Gastroesophageal sphincter (tissue), 4 donors: ENCODE results near the gene SEZ6L2. TPM values are rescaled to one million over a fixed set of nuclear protein-coding genes. Genes with fewer than 3 reads are reported as not detected.

ENCODE experiments used
- ATAC-seq: fragments of 150-250 bp; one replicate; pipeline ENCODE4 v1.9.1; 2016; ENCODE audit warnings: mild to moderate bottlenecking, moderate library complexity
- H3K27ac ChIP-seq, 4 donors: fragments of 200-600 bp; sonication (generic) in 3 of 4; 1 replicate in 3 of 4; 2 replicates in 1 of 4; pipeline ENCODE4 v1.5.1; 2016 to 2019
- H3K27me3 ChIP-seq: fragments of 200-600 bp; sonication (generic); one replicate; pipeline ENCODE4 v1.5.1; 2019
- H3K36me3 ChIP-seq, 2 donors: fragments of 200-600 bp; sonication (generic); one replicate each; pipeline ENCODE4 v1.5.1; 2019; ENCODE audit warnings: control low read depth in 1 of 2
- H3K4me1 ChIP-seq, 3 donors: fragments of 200-600 bp; sonication (generic); 1 replicate in 2 of 3; 2 replicates in 1 of 3; pipeline ENCODE4 v1.5.1; 2016 to 2019; ENCODE audit warnings: control low read depth in 2 of 3
- H3K4me3 ChIP-seq, 2 donors: fragments of 200-600 bp; sonication (generic); one replicate each; pipeline ENCODE4 v1.5.1; 2019; ENCODE audit warnings: mild to moderate bottlenecking in 1 of 2, moderate library complexity in 1 of 2
- H3K9me3 ChIP-seq, 3 donors: fragments of 200-600 bp; sonication (generic); one replicate each; pipeline ENCODE4 v1.5.1; 2017 to 2019; ENCODE audit warnings: control low read depth in 2 of 3
- EP300 ChIP-seq: sonication (generic); formaldehyde crosslinking; IDR thresholded peaks from one replicate; pipeline ENCODE4 v1.6.1; 2017; ENCODE audit warnings: antibody characterized with exemption, mild to moderate bottlenecking
- POLR2A ChIP-seq, 2 donors: fragments of 450-650 bp; IDR thresholded peaks; one replicate each; pipeline ENCODE4 v1.6.1; 2017; ENCODE audit warnings: antibody characterized with exemption in 2 of 2, mild to moderate bottlenecking in 2 of 2, moderate library complexity in 1 of 2
- POLR2AphosphoS5 ChIP-seq: sonication (generic); formaldehyde crosslinking; IDR thresholded peaks from one replicate; pipeline ENCODE4 v1.6.1; 2017; ENCODE audit warnings: antibody characterized with exemption
- WGBS, 2 donors: methylation state at CpG; one replicate each; pipeline ENCODE4 v1.1.5; 2018; ENCODE audit warnings: low coverage in 1 of 2; 5-methylcytosine and 5-hydroxymethylcytosine counted together
- total RNA-seq, 4 donors: library from RNA; depleted of rRNA; stranded (reverse); fragments of >200 nt; gene quantifications; one replicate each; pipeline ENCODE4 v1.1.0, GENCODE V29; 2016
- TF ChIP-seq, protein P1 (sequence below), 4 experiments: fragments of 200-600 bp in 2 of 4; fragments of 450-650 bp in 2 of 4; sonication (generic) in 1 of 4; IDR thresholded peaks; one replicate each; pipeline ENCODE4 v1.5.1; 2017 to 2019; ENCODE audit warnings: antibody characterized with exemption in 4 of 4, mild to moderate bottlenecking in 2 of 4, moderate library complexity in 2 of 4

The SEZ6L2 gene
- total RNA-seq, 4 donors from 2014 or later: 1.1 to 1.6 (median 1.1) TPM; not detected in 1

- ATAC-seq: no peak
- 93% methylated on average over 9 of the region's 12 CpGs; no CpG with 5 or more reads in 1 of the 2 donors for WGBS, 2 donors
- peaks cover 0 to 48% of the 10 kb centered on the region in 2 donors for H3K36me3 ChIP-seq
- no peak overlapping the region for H3K4me3 ChIP-seq
- H3K27ac ChIP-seq: no peak overlapping the region
- TF ChIP-seq POLR2A (IDR thresholded peaks at IDR 0.05): no peak
- no peak for TF ChIP-seq EP300
- TF ChIP-seq POLR2AphosphoS5: no peak
- TF ChIP-seq, protein P1, sequence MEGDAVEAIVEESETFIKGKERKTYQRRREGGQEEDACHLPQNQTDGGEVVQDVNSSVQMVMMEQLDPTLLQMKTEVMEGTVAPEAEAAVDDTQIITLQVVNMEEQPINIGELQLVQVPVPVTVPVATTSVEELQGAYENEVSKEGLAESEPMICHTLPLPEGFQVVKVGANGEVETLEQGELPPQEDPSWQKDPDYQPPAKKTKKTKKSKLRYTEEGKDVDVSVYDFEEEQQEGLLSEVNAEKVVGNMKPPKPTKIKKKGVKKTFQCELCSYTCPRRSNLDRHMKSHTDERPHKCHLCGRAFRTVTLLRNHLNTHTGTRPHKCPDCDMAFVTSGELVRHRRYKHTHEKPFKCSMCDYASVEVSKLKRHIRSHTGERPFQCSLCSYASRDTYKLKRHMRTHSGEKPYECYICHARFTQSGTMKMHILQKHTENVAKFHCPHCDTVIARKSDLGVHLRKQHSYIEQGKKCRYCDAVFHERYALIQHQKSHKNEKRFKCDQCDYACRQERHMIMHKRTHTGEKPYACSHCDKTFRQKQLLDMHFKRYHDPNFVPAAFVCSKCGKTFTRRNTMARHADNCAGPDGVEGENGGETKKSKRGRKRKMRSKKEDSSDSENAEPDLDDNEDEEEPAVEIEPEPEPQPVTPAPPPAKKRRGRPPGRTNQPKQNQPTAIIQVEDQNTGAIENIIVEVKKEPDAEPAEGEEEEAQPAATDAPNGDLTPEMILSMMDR (IDR thresholded peaks at IDR 0.05): no peak
- no peaks in the 10 kb centered on the region for H3K27me3 ChIP-seq
- no peaks in the 10 kb centered on the region for H3K9me3 ChIP-seq
- H3K4me1 ChIP-seq: peaks cover 0 to 36% (median 15%) of the 10 kb centered on the region in 3 donors
Observed at GRCh38 chr16:29922986-29923501, 23.7 kb upstream of the SEZ6L2 start.

- WGBS, 2 donors: 89% methylated on average over 2 of the region's 2 CpGs; no CpG with 5 or more reads in 1 of the 2 donors
- peaks cover 0 to 53% of the 10 kb centered on the region in 2 donors for H3K36me3 ChIP-seq
- no peak for ATAC-seq
Observed at GRCh38 chr16:29922326-29922725, 23.0 kb upstream of the SEZ6L2 start.

DNA sequence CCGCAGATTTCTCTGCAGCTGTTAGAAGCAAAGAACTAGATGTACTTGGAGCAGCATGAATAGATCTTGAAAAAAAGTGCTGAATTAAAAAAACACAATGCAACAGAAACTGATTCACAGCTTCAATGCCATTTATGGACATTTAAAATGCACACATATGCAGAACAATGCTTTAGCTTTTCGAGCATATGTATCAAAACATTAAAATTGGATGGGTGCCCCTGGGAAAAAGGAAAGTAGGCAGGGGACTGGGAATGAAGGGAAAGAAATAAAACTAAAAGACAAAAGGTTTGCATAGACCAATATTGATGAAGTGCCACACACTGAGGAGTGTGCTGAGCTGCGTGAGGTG is 21.7 kb upstream of the SEZ6L2 start:
- H3K36me3 ChIP-seq: peaks cover 0 to 63% of the 10 kb centered on the region in 2 donors
- H3K9me3 ChIP-seq: no peaks in the 10 kb centered on the region
- no peaks in the 10 kb centered on the region for H3K27me3 ChIP-seq
- WGBS, 2 donors: 56 to 68% methylated on average over 3 of the region's 3 CpGs
- peaks cover 0 to 21% (median 8%) of the 10 kb centered on the region in 3 donors for H3K4me1 ChIP-seq
- no peak overlapping the region for H3K4me3 ChIP-seq
- no peak overlapping the region for H3K27ac ChIP-seq
- ATAC-seq: no peak
- no peak for TF ChIP-seq POLR2A (IDR thresholded peaks at IDR 0.05)
- TF ChIP-seq, protein P1 (IDR thresholded peaks at IDR 0.05): no peak
- no peak for TF ChIP-seq POLR2AphosphoS5
- TF ChIP-seq EP300: no peak

More at GRCh38 chr16:29922326-29922725, 23.0 kb upstream of the SEZ6L2 start:
- H3K4me3 ChIP-seq: no peak overlapping the region
- H3K4me1 ChIP-seq: peaks cover 0 to 32% (median 15%) of the 10 kb centered on the region in 3 donors
- no peak overlapping the region for H3K27ac ChIP-seq
- TF ChIP-seq, protein P1 (IDR thresholded peaks at IDR 0.05): no peak
- TF ChIP-seq POLR2A (IDR thresholded peaks at IDR 0.05) (no peak), POLR2AphosphoS5 (no peak), EP300 (no peak)
- H3K9me3 ChIP-seq: no peaks in the 10 kb centered on the region
- H3K27me3 ChIP-seq: no peaks in the 10 kb centered on the region

DNA sequence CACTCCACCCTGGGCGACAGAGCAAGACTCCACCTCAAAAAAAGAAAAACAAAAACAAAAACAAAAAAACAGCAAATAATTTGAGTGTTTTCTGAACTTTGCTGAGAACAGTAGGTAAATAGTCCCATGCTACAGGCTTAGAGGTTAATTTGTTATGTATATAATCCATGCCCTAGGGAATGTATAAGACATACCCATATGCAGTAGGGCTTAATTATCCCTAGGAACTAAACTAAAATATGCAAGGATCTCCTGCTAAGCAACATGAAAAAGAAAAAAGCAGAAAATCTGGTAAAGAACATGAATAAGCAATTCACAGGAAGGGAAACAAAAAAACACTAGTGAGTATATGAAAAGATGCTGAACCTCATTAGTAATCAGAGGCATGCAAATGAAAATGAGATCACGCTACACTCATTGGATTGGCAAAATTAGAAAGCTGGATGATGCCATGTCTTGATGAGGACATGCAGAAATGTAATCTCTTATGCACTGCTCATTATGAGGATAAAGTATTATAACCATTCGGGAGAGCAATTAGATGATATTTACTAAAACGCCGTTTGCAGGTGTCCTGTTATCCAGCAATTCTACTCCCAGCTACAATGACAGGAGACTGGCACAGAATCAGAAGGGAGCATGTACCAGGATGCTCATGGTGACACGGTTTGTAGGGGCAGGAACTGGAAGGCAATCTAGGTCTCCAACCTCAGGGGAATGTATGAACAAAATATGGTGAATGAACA is 21.1 kb upstream of the SEZ6L2 start:
- no peaks in the 10 kb centered on the region for H3K27me3 ChIP-seq
- no peaks in the 10 kb centered on the region for H3K9me3 ChIP-seq
- 73 to 75% methylated on average over 4 to 6 of the region's 6 CpGs for WGBS, 2 donors
- no peak overlapping the region for H3K27ac ChIP-seq
- TF ChIP-seq EP300 (no peak), POLR2A (IDR thresholded peaks at IDR 0.05) (no peak), POLR2AphosphoS5 (no peak)
- TF ChIP-seq, protein P1 (IDR thresholded peaks at IDR 0.05): no peak
- peaks cover 0 to 20% (median 8%) of the 10 kb centered on the region in 3 donors for H3K4me1 ChIP-seq
- no peak for ATAC-seq
- H3K36me3 ChIP-seq: peaks cover 0 to 67% of the 10 kb centered on the region in 2 donors
- no peak overlapping the region for H3K4me3 ChIP-seq
